Bronchial epithelial cell (primary cell): ENCODE measurements around the gene LMAN1L. TPM values are rescaled to one million over a fixed set of nuclear protein-coding genes. Genes with fewer than 3 reads are reported as not detected.
A peak's percentile ranks its signal among the peaks of the same experiment; 100 is the strongest.

Source experiments
- DNase-seq: peaks from one replicate; pipeline ENCODE4 v3.0.0-alpha.2; 2010; ENCODE audit warnings: low read depth
- FAIRE-seq: peaks from 2 replicates; lab custom pipeline; 2011; peaks lifted over from hg19 to GRCh38; lab: Jason Lieb, UNC
- H3K27me3 ChIP-seq: 2 replicates; pipeline ENCODE4 v1.5.1; 2011; ENCODE audit warnings: low read length; ENCODE audit not compliant: control insufficient read depth, insufficient read depth
- H3K36me3 ChIP-seq: 2 replicates; pipeline ENCODE4 v1.5.1; 2011; ENCODE audit warnings: low read length; ENCODE audit not compliant: control insufficient read depth, insufficient read depth
- H3K4me3 ChIP-seq: 2 replicates; pipeline ENCODE4 v1.5.1; 2011; ENCODE audit warnings: mild to moderate bottlenecking, low read depth, low read length, control low read depth
- CTCF ChIP-seq: IDR thresholded peaks from 2 replicates; pipeline ENCODE4 v1.5.1; 2011; ENCODE audit warnings: mild to moderate bottlenecking, moderate library complexity, low read length, control low read depth, inconsistent platforms; ENCODE audit not compliant: insufficient read depth, severe bottlenecking
- total RNA-seq: library from RNA; depleted of rRNA; stranded (reverse); fragments of >200 nt; gene quantifications from 2 replicates; pipeline ENCODE4 v1.2.1, GENCODE V29; 2014

Gene LMAN1L
- total RNA-seq, 1 donor from 2014 or later, result under 0.01 TPM

- Histone ChIP-seq H3K36me3 (no peaks in the 10 kb centered on the region), H3K27me3 (peaks cover 19% of the 10 kb centered on the region), H3K4me3 (no peak overlapping the region)
- peak; percentile 43 for DNase-seq
- FAIRE-seq, result no peak
- no peak for TF ChIP-seq CTCF
Observed at GRCh38 chr15:74829486-74829885, 16.9 kb downstream of the LMAN1L start.

GRCh38 chr15:74829991-74830390 lies 17.4 kb downstream of the LMAN1L start:
- FAIRE-seq, result no peak
- no peaks in the 10 kb centered on the region for H3K36me3 ChIP-seq
- no peak for DNase-seq
- TF ChIP-seq CTCF, result no peak
- no peak overlapping the region for H3K4me3 ChIP-seq
- peaks cover 19% of the 10 kb centered on the region for H3K27me3 ChIP-seq

GRCh38 chr15:74830868-74831267 lies 18.2 kb downstream of the LMAN1L start:
- Histone ChIP-seq H3K27me3 (peaks cover 12% of the 10 kb centered on the region), H3K4me3 (no peak overlapping the region), H3K36me3 (peaks cover 3% of the 10 kb centered on the region)
- no peak for TF ChIP-seq CTCF
- FAIRE-seq (no peak), DNase-seq (no peak)

- FAIRE-seq (no peak), DNase-seq (no peak)
- Histone ChIP-seq H3K27me3 (peaks cover 9% of the 10 kb centered on the region), H3K4me3 (no peak overlapping the region), H3K36me3 (peaks cover 3% of the 10 kb centered on the region)
- no peak for TF ChIP-seq CTCF
Observed at GRCh38 chr15:74831813-74832495, 19.3 kb downstream of the LMAN1L start.

- no peak overlapping the region for H3K4me3 ChIP-seq
- DNase-seq (no peak), FAIRE-seq (no peak)
- H3K27me3 ChIP-seq, result peaks cover 4% of the 10 kb centered on the region
- no peak for TF ChIP-seq CTCF
- H3K36me3 ChIP-seq, result peaks cover 6% of the 10 kb centered on the region
Observed at GRCh38 chr15:74832826-74833225, 20.2 kb downstream of the LMAN1L start.
